NCI-H2029 (cell line): ENCODE results near the gene IL4I1.

Experiments
- DNase-seq: peaks from one replicate; lab custom pipeline; 2025; lab: John Stamatoyannopoulos, UW

IL4I1 gene

DNA sequence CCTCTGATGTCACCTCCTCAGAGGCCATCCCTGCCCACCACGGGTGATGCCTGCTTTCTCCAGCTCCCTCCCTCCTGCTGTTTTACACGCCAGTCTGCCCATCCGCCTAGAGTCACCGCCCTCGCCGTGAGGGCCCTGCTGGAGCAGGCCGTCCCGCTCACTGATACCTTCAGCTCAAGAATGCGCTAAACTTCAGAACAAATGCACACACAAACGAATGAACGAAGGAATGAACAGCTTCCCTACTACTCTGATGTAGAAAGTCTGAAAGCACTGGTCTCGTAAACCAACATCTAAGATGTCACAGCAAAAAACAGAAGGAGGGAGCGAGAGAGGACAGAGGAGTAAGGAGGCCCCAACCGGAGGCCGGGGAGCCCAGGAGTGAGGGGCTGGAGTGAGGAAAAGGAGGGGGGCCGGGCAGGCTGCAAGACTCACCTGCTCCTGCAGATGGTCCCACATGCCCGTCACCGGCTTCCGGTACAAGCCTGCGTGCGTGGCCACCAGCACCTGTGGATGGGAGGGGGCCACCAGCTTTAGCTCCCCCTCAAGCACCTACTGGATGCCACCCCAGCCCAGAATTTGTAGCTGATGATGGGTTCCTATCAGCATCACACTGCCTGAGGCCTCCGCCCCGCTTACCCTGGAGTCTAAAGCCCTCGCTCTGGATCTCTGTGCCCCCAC lies 33.3 kb downstream of the IL4I1 start:
- no peak for DNase-seq

DNA sequence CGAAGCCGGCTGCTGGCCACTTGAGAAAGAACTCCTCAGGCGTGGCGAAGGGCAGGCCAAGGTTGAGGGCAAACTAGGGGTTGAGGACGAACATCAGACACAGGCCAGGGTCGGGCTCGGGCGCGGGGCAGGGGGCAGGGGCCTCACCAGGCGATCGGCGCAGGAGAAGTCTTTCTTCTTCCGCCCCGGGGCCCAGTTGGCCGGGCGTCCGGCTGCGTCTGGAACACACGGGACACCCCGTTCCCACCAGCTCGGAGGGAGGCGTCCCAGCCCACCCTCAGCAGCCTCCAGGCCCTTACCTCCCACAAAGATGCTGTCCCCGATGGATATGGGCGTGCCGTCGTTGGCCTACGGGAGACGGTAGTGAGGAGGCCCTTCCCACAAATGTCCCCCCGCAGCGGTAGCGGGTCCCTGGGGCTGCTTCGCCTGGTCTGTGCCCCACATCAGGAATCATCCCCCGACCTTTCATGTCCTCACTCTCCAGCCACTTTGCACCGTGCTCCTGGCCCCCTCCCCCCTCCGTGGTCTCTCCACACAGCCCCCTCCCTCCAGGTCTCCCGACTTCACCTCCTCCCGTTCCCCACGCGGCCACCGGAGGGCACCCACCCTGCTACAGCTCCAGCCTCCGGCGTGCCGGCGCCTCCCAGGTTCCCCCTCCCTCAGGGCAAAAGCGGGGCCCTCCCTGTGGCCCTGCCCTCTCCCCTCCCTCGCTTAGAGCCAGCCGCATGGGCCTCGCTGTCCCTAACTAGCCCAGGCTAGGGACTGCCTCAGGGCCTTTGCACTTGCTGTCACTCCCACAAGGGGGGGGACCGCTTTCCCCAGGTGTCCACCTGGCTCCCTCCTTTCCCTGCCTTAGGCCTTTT lies 34.1 kb downstream of the IL4I1 start:
- no peak for DNase-seq

GRCh38 chr19:49861541-49862378 lies 34.9 kb downstream of the IL4I1 start:
- no peak for DNase-seq

- no peak for DNase-seq
Observed at GRCh38 chr19:49861107-49861506, 35.6 kb downstream of the IL4I1 start.

DNA sequence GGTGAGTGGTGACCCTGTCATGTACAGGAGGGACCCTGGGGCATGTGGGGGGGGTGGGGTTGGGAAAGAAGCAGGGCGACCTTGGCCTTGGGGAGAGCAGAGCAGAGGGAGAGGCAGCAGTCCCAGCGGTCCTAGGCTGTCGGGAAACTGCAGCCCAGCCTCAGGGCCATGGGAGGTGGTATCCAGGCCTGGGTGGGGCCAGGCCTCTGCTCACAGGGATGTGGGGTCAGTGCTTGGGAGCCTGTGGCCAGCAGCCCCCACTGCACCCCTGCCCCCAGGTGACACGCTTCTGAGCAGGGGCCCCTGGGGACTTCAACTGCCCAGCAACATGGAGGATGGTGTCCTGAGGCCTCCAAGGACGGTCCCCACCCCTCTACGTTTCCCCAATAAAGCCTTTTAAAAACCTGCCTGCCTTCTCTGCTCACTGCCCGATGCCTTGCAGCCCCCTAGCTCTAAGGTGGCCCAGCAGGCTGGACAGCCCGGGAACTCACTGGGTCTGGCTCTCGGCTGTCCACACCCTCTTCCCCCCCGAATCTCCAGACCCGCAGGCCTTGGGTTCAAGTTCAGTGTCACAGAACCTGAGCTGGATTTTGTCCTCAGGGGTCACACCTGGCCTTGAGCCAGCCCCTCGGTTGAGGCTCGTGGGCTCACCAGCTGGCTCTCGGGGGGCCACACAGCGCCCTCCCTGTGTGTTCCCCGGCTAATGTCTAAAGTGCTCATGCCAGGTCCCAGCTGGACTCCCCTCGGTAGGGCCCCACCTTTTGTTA lies 36.2 kb downstream of the IL4I1 start:
- no peak for DNase-seq

DNA sequence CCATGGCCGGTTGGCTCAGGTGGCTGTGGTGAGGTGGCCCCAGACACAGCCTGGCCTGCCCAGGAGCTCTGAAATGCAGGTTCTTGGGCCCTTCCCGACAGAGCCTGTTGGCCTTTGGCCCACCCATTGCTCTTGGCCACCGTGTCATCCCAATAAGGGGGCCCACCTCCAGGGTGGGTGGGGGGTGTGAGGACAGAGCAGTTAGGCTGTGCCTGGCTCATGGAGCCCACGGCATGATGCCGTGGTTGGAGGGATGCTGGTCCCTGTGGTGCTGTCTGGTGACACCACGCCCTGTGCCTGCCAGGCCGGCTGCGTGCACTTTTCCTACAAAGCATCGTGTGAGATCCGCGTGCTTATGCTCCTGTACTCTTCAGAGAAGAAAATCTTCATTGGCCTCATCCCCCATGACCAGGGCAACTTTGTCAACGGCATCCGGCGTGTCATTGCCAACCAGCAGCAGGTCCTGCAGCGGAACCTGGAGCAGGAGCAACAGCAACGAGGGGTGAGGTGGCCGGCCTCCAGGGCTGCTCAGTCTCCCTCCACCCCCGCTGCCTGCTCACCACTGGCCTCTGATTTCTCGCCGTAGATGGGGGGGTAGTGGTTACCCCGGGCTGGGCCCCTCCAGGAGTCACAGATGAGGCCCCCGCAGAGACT lies 36.9 kb downstream of the IL4I1 start:
- DNase-seq, result no peak

DNA sequence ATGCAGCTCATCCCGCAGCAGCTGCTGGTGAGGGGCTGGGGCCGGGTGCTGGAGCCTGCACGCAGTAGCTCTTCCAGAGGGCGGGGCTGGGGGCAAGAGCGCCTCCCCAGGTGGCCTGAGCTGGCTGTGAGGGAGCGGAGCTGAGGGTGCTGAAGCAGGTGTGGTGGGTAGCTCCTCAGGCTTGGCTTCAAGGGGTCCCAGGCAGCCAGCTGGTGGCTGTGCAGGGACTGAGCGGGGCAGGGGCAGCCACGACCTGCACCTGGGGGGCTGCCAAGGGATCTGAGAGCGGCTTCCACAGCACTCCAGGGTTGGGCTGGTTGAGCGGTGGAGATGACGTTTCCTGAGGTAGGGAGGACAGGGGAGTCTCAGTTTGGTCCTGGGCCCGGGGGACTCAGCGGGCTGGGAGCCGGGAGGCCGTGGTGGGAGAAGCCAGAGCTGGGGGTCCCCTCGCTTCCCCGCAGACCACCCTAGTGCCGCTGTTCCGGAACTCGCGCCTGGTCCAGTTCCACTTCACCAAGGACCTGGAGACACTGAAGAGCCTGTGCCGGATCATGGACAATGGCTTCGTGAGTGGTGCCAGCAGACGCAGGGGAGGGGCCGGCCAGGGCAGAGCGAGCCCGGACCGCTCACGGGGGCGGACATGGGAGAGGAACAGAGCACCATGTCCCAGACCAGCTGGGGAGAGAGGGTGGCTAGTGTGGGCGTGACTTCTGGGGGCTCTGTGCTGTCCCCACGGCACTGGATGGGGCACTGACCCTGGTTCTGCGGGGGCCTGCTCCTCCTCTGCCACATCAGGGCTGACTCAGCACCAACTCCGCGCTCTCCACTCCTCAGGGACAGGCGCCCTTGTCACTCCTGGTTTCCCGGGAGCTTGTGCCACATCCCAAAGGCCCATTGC lies 38.4 kb downstream of the IL4I1 start:
- DNase-seq, result no peak

- no peak for DNase-seq
Observed at GRCh38 chr19:49857838-49858087, 38.9 kb downstream of the IL4I1 start.

GRCh38 chr19:49857061-49857837 lies 39.4 kb downstream of the IL4I1 start:
- no peak for DNase-seq

- no peak for DNase-seq
Observed at GRCh38 chr19:49856574-49857021, 40.1 kb downstream of the IL4I1 start.

DNA sequence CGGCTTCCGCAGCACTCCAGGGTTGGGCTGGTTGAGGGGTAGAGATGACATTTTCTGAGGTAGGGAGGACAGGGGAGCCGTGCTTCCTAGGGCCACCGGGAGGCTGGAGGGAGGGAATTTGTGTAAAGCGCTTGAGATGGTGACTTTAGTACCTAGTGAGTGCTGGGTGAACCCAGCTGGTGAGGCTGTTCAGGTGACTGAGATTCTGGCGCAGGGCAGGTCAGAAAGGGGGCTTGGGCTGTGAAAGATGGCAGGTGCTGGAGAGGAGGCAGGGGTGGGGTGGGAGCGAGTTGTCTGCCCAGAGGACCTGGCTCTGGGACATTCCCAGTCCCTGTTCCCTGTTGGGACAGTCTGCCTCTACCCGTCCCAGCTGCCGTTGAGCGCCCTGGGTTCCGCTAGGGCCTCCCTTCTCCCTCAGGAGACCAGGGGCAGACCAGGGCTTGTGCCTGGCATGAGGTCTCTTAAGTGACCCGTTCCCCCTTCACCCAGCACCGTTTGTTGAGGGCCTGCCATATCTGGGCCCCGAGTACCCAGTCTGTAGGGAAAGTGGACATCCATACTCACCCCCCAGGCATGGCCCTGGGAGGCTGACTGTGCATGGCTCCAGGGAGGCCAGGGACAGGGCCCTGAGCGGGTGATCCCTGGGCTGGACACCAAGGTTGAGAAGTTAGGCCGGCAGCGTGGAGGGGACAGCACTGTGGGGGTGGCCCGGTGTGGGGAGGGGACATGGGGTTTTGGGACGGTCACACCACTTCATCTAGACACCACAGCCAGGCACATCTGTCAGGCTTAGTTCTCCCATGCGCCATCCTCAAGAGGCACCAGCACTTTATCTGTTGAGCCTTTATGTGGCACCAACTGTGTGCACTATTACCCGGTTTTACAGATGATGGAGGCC lies 40.8 kb downstream of the IL4I1 start:
- no peak for DNase-seq

GRCh38 chr19:49855277-49855675 lies 41.4 kb downstream of the IL4I1 start:
- DNase-seq, result no peak

DNA sequence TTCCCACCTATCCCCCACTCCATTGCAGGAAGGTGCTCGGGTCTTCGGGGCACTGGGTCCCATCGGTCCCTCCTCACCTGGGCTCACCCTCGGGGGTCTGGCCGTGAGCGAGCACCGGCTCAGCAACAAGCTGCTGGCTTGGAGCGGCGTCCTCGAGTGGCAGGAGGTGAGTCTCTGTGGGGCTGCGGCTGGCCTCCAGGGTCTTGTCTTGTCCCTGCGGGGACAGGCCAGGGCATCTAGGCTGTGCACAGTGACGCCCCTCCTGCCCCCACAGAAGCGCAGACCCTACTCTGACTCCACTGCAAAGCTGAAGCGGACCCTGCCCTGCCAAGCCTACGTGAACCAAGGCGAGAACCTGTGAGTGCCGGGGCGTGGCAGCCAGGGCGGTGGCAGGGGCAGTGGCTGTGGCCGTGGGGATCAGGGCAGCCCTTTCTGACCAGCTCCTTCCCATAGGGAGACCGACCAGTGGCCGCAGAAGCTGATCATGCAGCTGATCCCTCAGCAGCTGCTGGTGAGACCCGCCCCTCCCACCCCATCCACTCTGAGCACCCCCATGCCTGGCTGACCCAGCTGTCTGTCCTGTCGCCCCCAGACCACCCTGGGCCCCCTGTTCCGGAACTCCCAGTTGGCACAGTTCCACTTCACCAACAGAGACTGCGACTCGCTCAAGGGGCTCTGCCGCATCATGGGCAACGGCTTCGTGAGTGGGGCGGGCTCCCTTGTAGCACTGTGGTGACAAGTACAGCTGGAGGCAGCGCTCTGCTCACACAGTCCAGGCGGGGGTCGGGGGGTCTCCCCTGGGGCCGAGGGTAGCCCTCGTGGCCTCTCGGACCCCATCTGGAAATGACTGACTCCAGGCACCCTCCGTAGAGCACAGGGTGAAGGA lies 42.1 kb downstream of the IL4I1 start:
- DNase-seq, result no peak

DNA sequence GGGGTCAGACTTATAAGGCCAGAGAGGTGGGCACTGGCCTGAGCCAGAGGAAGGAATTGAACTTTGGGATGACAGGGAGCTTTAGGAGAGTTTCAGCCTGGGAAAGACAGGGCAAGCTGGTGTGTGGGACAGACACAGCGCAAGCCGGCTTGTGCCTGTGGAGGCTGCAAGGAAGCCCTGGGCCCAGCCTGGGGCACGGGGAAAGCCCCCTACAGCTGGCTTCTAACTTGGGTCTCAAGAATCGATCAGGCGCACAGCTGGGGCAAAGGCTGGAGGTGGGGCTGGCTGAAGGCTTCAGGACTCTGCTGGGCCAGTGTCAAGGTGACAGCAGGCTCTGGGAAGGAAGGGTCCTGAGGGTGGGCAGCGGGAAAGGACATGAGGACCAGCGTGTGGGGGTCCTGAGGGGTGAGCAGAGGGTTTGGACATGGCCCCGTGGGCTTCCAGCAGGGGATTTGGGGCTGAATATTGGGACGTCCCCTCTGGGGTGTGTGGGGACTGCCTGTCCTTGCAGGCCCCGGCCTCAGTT lies 42.8 kb downstream of the IL4I1 start:
- no peak for DNase-seq

DNA sequence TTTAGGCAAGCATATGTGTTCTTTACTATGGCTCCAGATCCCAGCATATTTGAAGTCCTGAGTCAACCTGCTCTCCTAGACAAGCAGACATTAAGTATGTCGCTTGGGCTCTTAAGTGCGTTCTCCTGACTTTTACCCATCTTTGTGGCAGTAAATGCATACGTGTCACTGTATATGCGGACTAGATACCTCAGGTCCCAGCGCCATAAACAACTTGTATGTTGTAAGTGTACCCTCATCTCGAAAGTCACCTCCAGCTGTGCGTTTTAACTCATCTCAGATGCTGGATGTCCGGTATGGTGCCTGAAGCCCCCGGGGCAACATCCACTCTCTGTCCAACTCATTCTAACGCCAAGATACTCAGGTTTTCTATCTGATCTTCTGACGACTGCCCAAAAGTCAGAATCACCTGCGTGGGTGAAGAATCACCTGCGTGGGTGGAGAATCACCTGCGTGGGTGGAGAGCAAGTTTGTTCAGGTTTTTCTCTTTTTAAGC lies 44.0 kb downstream of the IL4I1 start:
- DNase-seq, result no peak

- DNase-seq, result peak; percentile 25
Observed at GRCh38 chr19:49851456-49852259, 45.0 kb downstream of the IL4I1 start.
